Adrenal gland (tissue), 5 donors: ENCODE results near the gene SCOC.

Source experiments
- CTCF ChIP-seq, 6 experiments: fragments of 450-650 bp in 4 of 6; fragments of 200-600 bp in 2 of 6; sonication (generic) in 1 of 6; IDR thresholded peaks; 1 replicate in 5 of 6; 2 replicates in 1 of 6; pipeline versions ENCODE4 v1.5.1 to v1.8.0; 2016 to 2021; ENCODE audit warnings: antibody characterized with exemption in 6 of 6, mild to moderate bottlenecking in 2 of 6, moderate library complexity in 1 of 6
- POLR2A ChIP-seq, 2 donors: fragments of 450-650 bp; IDR thresholded peaks; one replicate each; pipeline ENCODE4 v1.6.1; 2017; ENCODE audit warnings: antibody characterized with exemption in 2 of 2, mild to moderate bottlenecking in 2 of 2, moderate library complexity in 1 of 2
- donor health status: DM: no; HTN: no; CAD: no.

- TF ChIP-seq CTCF (IDR thresholded peaks at IDR 0.05) (peak in 1 of 6 experiments; percentile 13), POLR2A (IDR thresholded peaks at IDR 0.05) (peak; percentile 61 to 82)
Observed at GRCh38 chr4:140373328-140374129, at the start of gene SCOC.
